Peyer's patch (tissue), 4 donors: ENCODE results near the gene MVK. TPM values are rescaled to one million over a fixed set of nuclear protein-coding genes. Genes with fewer than 3 reads are reported as not detected.

Experiments
- DNase-seq, 3 donors: peaks; one replicate each; pipeline ENCODE4 v3.0.0-alpha.2; 2017 to 2019
- H3K27ac ChIP-seq, 4 donors: fragments of 200-600 bp; sonication (generic); one replicate each; pipeline ENCODE4 v1.5.1; 2016 to 2019
- H3K27me3 ChIP-seq, 2 donors: fragments of 200-600 bp; sonication (generic); one replicate each; pipeline ENCODE4 v1.5.1; 2019
- H3K36me3 ChIP-seq, 3 donors: fragments of 200-600 bp; sonication (generic); one replicate each; pipeline ENCODE4 v1.5.1; 2016 to 2019
- H3K4me1 ChIP-seq, 4 donors: fragments of 200-600 bp; sonication (generic); one replicate each; pipeline ENCODE4 v1.5.1; 2016 to 2019
- H3K4me3 ChIP-seq, 4 donors: fragments of 200-600 bp; sonication (generic); 1 replicate in 3 of 4; 2 replicates in 1 of 4; pipeline ENCODE4 v1.5.1; 2016 to 2019; ENCODE audit warnings: mild to moderate bottlenecking in 1 of 4
- H3K9me3 ChIP-seq, 4 donors: fragments of 200-600 bp; sonication (generic); one replicate each; pipeline ENCODE4 v1.5.1; 2016 to 2019; ENCODE audit warnings: mild to moderate bottlenecking in 1 of 4
- POLR2A ChIP-seq, 2 donors: fragments of 450-650 bp; IDR thresholded peaks; one replicate each; pipeline ENCODE4 v1.5.1; 2017; ENCODE audit warnings: antibody characterized with exemption in 2 of 2, mild to moderate bottlenecking in 2 of 2, moderate library complexity in 2 of 2
- total RNA-seq, 4 donors: library from RNA; depleted of rRNA; stranded (reverse); fragments of >200 nt; gene quantifications; one replicate each; pipeline ENCODE4 v1.1.0, GENCODE V29; 2016
- TF ChIP-seq, protein P1 (sequence below), 6 experiments: fragments of 450-650 bp in 4 of 6; fragments of 200-600 bp in 2 of 6; sonication (generic) in 1 of 6; IDR thresholded peaks; one replicate each; pipeline ENCODE4 v1.5.1; 2017 to 2019; ENCODE audit warnings: antibody characterized with exemption in 6 of 6, mild to moderate bottlenecking in 3 of 6, moderate library complexity in 1 of 6

The MVK gene
- total RNA-seq, 4 donors from 2014 or later, result 3.3 to 66.7 (median 41.6) TPM

GRCh38 chr12:109567296-109567695 lies 6.3 kb upstream of the MVK start:
- no peaks in the 10 kb centered on the region for H3K4me1 ChIP-seq

DNA sequence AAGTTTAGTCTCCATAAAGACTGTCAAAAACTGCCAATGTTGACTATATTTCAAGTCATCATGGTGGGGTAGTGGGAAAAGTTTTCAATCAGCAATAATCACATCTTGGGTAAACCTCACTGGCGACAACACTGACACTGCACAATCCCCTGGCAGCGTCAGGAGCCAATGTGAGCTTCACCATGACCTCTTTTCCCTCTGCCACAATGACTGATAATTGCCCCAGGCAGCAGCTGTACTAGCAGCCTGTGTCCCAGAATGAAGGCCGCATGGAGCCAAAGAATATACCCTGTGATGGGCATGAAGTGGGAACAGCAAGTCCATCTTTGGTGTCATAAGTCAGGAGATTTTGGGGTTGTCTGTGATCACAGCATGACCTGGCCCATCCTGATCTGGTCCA lies 5.6 kb upstream of the MVK start:
- H3K4me1 ChIP-seq, result peaks cover 0 to 5% (median 0%) of the 10 kb centered on the region in 4 donors
- H3K36me3 ChIP-seq, result peaks cover 0 to 69% (median 0%) of the 10 kb centered on the region in 3 donors
- no peak overlapping the region for H3K4me3 ChIP-seq
- no peak for TF ChIP-seq POLR2A (IDR thresholded peaks at IDR 0.05)
- TF ChIP-seq, protein P1, sequence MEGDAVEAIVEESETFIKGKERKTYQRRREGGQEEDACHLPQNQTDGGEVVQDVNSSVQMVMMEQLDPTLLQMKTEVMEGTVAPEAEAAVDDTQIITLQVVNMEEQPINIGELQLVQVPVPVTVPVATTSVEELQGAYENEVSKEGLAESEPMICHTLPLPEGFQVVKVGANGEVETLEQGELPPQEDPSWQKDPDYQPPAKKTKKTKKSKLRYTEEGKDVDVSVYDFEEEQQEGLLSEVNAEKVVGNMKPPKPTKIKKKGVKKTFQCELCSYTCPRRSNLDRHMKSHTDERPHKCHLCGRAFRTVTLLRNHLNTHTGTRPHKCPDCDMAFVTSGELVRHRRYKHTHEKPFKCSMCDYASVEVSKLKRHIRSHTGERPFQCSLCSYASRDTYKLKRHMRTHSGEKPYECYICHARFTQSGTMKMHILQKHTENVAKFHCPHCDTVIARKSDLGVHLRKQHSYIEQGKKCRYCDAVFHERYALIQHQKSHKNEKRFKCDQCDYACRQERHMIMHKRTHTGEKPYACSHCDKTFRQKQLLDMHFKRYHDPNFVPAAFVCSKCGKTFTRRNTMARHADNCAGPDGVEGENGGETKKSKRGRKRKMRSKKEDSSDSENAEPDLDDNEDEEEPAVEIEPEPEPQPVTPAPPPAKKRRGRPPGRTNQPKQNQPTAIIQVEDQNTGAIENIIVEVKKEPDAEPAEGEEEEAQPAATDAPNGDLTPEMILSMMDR (IDR thresholded peaks at IDR 0.05), result no peak
- H3K9me3 ChIP-seq, result no peaks in the 10 kb centered on the region
- no peak for DNase-seq
- no peaks in the 10 kb centered on the region for H3K27me3 ChIP-seq
- H3K27ac ChIP-seq, result no peak overlapping the region

More at GRCh38 chr12:109567296-109567695, 6.3 kb upstream of the MVK start:
- Histone ChIP-seq H3K27ac (no peak overlapping the region), H3K4me3 (no peak overlapping the region), H3K36me3 (peaks cover 0 to 75% (median 0%) of the 10 kb centered on the region in 3 donors), H3K27me3 (no peaks in the 10 kb centered on the region), H3K9me3 (peaks cover 0 to 6% (median 0%) of the 10 kb centered on the region in 4 donors)
- TF ChIP-seq, protein P1 (IDR thresholded peaks at IDR 0.05), result no peak
- no peak for TF ChIP-seq POLR2A (IDR thresholded peaks at IDR 0.05)
- DNase-seq, result no peak

GRCh38 chr12:109568486-109568885 lies 5.1 kb upstream of the MVK start:
- no peaks in the 10 kb centered on the region for H3K27me3 ChIP-seq
- peaks cover 0 to 5% (median 0%) of the 10 kb centered on the region in 4 donors for H3K4me1 ChIP-seq
- H3K9me3 ChIP-seq, result no peaks in the 10 kb centered on the region
- H3K36me3 ChIP-seq, result peaks cover 0 to 65% (median 0%) of the 10 kb centered on the region in 3 donors
- DNase-seq, result no peak
- H3K4me3 ChIP-seq, result no peak overlapping the region
- TF ChIP-seq, protein P1 (IDR thresholded peaks at IDR 0.05), result no peak
- TF ChIP-seq POLR2A (IDR thresholded peaks at IDR 0.05), result no peak
- H3K27ac ChIP-seq, result no peak overlapping the region

GRCh38 chr12:109571773-109572505 lies 1.7 kb upstream of the MVK start:
- H3K27ac ChIP-seq, result no peak overlapping the region
- peaks cover 0 to 43% (median 0%) of the 10 kb centered on the region in 3 donors for H3K36me3 ChIP-seq
- no peaks in the 10 kb centered on the region for H3K27me3 ChIP-seq
- TF ChIP-seq, protein P1 (IDR thresholded peaks at IDR 0.05), result no peak
- no peak for TF ChIP-seq POLR2A (IDR thresholded peaks at IDR 0.05)
- DNase-seq, result no peak
- H3K4me3 ChIP-seq, result no peak overlapping the region
- H3K9me3 ChIP-seq, result no peaks in the 10 kb centered on the region
- H3K4me1 ChIP-seq, result peaks cover 0 to 15% (median 3%) of the 10 kb centered on the region in 4 donors

DNA sequence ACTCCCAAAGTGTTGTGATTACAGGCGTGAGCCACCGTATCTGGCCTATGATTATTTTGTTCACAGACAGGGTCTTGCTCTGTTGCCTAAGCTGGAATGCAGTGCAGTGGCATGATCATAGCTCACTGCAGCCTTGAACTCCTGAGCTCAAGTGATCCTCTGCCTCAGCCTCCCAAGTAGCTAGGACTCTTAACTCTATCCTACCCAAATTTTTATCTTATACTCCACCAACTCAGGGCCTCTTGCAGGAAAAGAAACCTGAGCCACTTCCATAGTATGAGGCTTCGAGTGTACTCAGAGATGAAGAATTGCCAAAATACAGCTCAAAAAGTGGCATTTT lies 1.1 kb upstream of the MVK start:
- Histone ChIP-seq H3K9me3 (no peaks in the 10 kb centered on the region), H3K4me1 (peaks cover 0 to 15% (median 3%) of the 10 kb centered on the region in 4 donors), H3K27me3 (no peaks in the 10 kb centered on the region), H3K36me3 (peaks cover 0 to 43% (median 0%) of the 10 kb centered on the region in 3 donors), H3K27ac (peak overlapping the region in 2 of 4 donors; percentile 84 to 91), H3K4me3 (peak overlapping the region in 3 of 4 donors; percentile 71 to 95 (median 82))
- TF ChIP-seq, protein P1 (IDR thresholded peaks at IDR 0.05), result no peak
- no peak for TF ChIP-seq POLR2A (IDR thresholded peaks at IDR 0.05)
- DNase-seq, result no peak
